ENCODE measurements around the gene BLNK.

GRCh38 chr10:96271016-96271815, at the start of gene BLNK:
- TF ChIP-seq TAF1 (IDR thresholded peaks at IDR 0.05; ENCODE audit: borderline replicate concordance, insufficient read depth, low read length) = no peak
- TF ChIP-seq, protein P1, sequence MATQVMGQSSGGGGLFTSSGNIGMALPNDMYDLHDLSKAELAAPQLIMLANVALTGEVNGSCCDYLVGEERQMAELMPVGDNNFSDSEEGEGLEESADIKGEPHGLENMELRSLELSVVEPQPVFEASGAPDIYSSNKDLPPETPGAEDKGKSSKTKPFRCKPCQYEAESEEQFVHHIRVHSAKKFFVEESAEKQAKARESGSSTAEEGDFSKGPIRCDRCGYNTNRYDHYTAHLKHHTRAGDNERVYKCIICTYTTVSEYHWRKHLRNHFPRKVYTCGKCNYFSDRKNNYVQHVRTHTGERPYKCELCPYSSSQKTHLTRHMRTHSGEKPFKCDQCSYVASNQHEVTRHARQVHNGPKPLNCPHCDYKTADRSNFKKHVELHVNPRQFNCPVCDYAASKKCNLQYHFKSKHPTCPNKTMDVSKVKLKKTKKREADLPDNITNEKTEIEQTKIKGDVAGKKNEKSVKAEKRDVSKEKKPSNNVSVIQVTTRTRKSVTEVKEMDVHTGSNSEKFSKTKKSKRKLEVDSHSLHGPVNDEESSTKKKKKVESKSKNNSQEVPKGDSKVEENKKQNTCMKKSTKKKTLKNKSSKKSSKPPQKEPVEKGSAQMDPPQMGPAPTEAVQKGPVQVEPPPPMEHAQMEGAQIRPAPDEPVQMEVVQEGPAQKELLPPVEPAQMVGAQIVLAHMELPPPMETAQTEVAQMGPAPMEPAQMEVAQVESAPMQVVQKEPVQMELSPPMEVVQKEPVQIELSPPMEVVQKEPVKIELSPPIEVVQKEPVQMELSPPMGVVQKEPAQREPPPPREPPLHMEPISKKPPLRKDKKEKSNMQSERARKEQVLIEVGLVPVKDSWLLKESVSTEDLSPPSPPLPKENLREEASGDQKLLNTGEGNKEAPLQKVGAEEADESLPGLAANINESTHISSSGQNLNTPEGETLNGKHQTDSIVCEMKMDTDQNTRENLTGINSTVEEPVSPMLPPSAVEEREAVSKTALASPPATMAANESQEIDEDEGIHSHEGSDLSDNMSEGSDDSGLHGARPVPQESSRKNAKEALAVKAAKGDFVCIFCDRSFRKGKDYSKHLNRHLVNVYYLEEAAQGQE (IDR thresholded peaks at IDR 0.05; ENCODE audit: insufficient read depth in 1 of 2, low read depth in 2 of 2, low read length in 2 of 2) = no peak
- TF ChIP-seq POLR2AphosphoS5 (IDR thresholded peaks at IDR 0.05; ENCODE audit: low read depth, low read length) = no peak
- no peak for TF ChIP-seq SIN3A (IDR thresholded peaks at IDR 0.05; ENCODE audit: borderline replicate concordance, insufficient read depth, low read length)
- TF ChIP-seq FOXP2 (optimal IDR thresholded peaks at IDR 0.05; ENCODE audit: borderline replicate concordance, extremely low read depth, extremely low read length, insufficient read depth) = no peak
